Kasumi-1 (cell line): ENCODE measurements around the gene DDRGK1.
"Not testable (repeated sequence)": the region's sequence is repeated elsewhere in the genome, so short reads cannot be mapped to it uniquely, and the experiment has no call there.

Source experiments
- DNase-seq, 2 experiments: peaks; one replicate each; lab custom pipeline; 2025; lab: John Stamatoyannopoulos, UW

Gene DDRGK1

GRCh38 chr20:3183896-3184612, 20.4 kb downstream of the DDRGK1 start:
- DNase-seq = no peak

- not testable (repeated sequence) for DNase-seq
Measured at GRCh38 chr20:3182429-3182828, 22.1 kb downstream of the DDRGK1 start.

DNA sequence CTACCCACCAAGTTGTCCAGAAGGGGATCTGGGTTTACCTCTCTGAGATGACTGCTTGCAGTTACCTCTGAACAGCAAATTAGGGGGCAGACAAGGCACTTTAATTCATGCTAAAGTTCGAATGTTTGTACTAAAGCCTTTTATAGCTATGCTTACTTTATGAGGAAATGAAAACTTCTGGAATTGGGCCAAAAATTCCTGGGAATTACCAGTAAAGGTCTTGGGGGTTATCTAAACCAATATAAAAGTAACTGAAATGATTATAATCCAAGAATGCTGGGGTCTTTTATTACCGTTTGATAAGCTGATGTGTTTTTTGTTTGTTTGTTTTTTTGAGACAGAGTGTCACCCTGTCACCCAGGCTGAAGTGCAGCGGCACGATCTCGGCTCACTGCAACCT, 23.2 kb downstream of the DDRGK1 start:
- no peak for DNase-seq

DNA sequence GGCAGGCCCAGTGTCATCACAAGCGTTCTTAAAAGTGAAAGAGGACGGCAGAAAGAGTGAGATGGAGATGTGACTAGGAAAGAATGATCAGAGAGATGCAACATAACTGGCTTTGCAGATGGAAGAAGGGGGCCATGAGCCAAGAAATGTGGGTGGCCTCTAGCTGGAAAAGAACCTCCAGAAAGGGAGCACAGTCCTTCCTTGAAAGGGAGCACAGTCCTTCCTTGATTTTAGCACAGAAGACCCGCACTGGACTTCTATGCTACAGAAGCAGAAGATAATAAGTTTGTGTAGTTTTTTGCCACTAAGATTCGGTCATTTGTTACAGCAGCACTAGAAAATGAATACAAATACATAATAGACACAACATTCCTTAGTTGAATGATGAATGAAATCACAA, 24.2 kb downstream of the DDRGK1 start:
- no peak for DNase-seq

DNA sequence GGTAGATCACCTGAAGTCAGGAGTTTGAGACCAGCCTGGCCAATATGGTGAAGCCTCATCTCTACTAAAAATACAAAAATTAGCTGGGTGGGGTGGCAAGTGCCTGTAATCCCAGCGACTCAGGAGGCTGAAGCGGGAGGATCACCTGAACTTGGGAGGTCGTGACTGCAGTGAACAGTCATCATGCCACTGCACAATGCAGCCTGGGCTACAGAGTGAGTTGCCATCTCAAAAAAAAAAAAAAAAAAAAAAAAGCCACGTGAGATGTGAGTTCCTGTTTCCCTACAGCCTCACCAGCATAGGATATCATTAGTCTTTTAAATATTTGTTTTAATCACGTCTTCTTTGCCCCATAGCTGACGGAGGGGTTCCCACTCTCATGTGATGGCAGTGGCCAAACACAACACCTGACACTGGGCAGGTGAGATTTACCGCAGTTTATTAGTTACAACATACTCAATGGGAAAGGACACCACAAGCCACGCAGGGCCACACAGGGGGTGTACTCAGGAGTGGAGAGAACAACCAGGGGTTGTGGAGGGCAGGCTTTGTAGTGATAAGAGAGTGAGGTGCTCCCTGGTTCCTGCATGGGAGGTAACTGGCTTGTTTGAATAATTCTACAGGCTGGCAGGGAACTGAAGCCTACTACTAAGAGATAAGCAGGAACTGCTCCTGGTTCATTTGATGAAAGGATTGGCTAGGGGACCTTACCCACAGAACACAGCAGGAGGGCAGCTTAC, 26.6 kb downstream of the DDRGK1 start:
- no peak for DNase-seq

DNA sequence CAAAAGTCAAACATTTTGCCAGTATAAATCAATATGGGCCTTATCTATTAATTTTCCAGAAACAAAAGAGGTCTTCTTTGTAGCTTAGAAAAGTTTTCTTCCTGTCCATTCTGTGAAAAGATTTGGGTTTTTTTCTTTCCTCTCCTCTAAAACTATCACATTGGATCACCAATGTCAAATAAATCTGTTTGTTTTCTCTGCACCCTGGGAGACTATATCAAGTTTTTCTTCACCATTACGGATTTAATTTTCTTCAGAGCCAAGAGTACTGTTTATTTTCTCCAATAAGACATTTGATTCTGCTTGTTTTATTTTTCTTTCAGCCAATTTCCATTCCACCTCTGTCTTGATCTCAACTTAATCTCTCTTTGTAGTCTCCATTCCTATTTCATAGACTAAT, 29.2 kb downstream of the DDRGK1 start:
- DNase-seq = no peak

DNA sequence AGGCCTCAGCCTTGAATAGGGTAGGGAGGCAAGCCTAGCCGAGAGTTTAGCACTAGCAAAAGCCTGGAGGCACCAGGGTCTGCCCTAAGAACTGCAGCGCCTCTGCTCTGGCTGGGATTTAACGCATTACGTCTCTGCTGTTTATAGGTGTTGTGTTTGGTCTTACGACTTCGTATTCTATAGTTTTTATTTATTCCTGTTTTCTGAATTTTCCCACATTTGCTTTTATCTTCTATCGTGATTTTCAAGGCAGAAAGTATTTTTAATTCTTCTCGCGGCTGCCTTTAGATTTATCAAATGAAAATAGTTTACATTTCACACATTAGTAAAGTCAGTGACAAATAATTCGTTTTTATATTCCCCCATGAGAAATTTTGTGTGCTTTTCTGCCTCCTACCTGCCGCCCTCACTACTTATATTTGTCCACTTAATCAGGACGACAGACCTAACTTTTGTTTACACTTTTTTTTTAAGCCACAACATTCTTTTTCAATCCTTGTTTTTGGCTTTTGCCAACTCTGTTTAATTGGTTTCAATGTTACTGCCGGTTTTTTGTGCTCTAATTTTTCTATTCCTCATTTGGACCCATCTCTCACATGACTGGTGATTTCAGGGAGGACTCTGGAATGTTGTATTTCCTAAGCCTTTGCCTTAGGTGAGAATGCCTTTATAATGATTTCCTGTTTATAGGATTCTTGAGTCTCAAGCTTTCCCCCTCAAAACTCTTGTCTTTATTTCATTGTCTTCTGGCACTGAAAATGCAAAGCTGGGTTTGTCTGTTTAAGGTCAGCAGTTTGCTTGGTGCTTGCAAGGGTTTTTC, 29.8 kb downstream of the DDRGK1 start:
- no peak for DNase-seq

GRCh38 chr20:3173610-3174441, 30.7 kb downstream of the DDRGK1 start:
- DNase-seq = peak; percentile 64 to 67

DNA sequence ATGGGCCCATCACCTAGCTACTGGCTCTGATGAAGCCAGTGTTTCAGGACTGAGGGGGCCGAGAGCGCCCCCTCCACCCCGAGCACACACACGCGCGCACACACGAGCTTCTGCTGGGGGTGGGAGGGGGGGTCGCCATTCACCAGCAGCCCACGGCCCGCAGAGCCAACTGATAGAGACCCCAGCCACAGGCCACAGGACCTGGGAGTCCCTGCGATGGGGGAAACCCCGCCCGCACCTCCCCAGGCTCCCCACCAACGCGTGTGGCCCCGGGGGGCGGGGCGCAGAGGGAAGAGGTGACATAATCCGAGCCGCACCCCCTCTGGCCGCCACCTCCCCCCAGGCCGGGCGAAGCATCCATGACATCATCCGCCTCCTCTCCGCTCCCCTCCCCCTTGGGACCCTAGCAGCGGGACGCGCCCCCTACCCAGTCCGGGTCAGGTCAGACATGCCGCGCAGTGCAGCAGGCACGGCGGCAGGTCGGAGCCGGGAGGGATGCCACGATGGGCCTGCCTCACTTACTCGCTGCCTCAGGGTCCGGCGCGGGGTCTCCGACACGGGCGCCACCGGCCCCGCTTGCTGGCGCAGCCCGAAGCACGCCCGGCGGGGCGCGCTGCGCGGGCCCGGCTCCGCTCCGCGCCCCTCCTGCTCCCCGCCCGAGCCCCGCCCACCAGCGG, 31.4 kb downstream of the DDRGK1 start, which contains the start of gene LZTS3:
Gene LZTS3, minus strand, starts transcription at position 617 of the 677 bp plus-strand sequence. CDS start 6,386 bp downstream, outside the sequence.
- DNase-seq = peak; percentile 21 to 33

DNA sequence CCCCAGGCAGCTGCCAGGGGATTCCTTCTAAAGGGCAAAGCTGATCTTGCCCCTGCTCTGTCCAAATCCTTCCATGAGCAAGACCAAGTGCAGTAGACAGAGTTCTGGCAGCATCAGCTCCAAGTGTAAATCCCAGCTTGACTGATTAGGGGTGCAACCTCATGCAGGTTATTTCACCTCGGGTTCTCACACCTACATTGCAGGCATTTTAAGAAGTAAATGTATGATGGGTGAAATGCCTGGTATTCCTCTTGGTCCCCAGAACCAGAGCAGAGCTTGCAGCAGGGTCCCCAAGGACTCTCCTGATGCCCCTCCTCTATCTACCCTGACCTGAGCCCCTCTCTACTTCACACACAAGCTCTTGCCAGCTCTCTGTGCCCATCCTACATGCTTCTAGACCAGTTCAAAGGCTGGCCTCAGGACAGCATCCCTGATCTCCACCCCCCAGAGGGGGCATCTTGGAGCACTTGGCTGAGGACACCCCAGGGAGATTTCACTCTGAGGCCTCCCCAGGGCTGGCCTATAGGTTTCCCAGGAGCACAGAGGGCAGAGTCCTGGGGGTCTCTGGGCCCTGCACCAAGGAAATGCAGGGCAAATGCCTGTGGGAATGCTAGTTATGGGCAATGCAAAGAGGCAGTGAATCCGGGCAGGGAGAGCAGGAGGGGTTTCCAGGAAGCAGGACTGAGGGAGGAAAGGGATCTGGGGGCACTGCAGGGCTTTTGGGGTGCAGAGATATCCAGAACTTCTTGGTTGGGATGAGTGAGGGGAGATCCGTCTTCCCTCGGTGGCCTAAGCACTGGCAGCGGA, 32.2 kb downstream of the DDRGK1 start:
- DNase-seq = no peak

GRCh38 chr20:3171391-3172125, 32.9 kb downstream of the DDRGK1 start:
- no peak for DNase-seq

DNA sequence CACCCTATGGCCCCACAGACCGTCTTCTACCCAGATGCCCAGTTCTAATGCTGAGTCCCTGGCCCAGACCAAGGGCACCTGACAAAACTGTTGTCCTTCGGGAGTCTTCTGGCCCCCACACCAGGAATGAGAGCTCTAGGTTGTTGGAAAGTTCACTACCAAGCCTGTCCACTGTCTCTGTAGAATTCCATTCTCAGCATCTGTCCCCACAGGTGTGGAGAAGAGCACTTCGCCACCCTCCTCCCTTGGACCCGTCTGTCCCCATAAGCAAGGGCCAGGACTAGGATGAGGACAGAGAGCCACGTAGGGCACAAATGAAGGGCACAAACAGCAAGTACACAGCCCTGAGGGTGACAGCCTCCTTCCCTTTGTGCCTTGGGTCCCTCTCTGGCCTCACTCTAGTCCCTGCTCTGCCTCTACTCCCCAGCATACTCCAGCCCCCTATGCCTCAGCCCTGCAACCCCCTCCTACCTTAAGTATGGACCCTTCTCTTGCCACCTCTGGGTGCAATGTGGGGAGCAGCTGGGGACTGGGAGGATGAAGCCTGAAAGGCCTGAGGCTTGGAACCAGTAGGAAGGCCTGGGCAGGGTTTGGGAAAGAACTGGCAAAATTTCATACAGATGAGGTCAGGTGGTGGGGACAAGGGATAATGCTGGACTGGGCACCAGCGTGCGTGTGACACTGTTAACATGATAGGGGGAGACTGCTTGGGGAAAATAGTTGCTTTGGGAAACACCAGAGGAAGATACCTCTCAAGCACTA, 35.5 kb downstream of the DDRGK1 start:
- no peak for DNase-seq

- DNase-seq = no peak
Measured at GRCh38 chr20:3168079-3168828, 36.2 kb downstream of the DDRGK1 start.

DNA sequence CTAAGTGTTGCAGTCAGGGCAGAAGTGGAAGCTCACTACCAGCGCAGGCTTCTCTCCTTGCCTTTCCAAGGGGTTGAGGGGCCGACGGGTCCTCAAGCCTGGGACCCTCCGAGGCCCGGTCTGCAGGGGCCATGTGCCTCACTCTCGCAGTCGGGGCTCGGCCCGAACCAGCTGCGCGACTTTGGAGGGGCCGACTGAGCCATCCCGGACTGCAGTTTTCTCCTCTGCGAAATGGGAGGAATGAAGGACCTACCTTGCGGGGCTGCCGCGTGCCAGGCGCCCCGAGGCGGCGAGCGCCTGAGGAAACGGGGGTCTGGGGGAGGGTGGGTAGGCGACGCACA, 36.8 kb downstream of the DDRGK1 start:
- DNase-seq = no peak

DNA sequence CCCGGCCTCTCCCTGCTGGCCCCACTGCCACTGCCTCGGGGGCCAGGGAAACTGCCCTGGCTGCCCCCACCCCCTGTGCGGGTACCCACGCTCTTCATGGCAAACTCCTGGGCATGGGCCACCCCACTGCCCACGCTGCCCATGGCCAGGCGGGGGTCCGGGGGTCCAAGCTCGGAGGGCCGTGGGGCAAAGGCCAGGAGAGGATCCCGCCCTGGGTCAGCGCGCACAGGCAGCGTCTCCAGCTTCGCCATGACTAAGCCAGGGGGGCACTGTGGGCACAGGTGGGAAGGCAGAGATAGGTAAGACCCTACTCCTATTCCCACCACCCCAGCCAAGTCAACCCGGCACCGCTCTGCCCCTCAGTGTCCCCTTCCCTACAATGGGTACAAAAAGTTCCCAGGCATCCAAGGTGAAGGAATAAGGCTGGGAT, 37.6 kb downstream of the DDRGK1 start:
- DNase-seq = no peak

- no peak for DNase-seq
Measured at GRCh38 chr20:3166338-3166912, 38.1 kb downstream of the DDRGK1 start.

GRCh38 chr20:3165473-3166337, 38.8 kb downstream of the DDRGK1 start:
- DNase-seq = peak; percentile 56 to 67
